ENCODE results near the gene ASPHD2. TPM values are rescaled to one million over a fixed set of nuclear protein-coding genes. Genes with fewer than 3 reads are reported as not detected.

Gene ASPHD2
- total and polyA plus RNA-seq, 2 of the 13 experiments (the other 11 are each of a cell fraction or from before 2014, with no cell fraction given): 0.04 TPM

GRCh38 chr22:26461188-26461810 is 32.2 kb downstream of the ASPHD2 start:
- POLR2A ChIA-PET: interaction anchor here (1.0 to 2.5 kb wide), 2 partner anchors 13 to 22 kb away, joined by 3 to 10 read pairs; partner anchors contain the start of genes HPS4 and SRRD
- FAIRE-seq: peak; percentile 70
- WGBS (ENCODE audit: low lambda C conversion rate): 36% methylated on average over 3 of the region's 3 CpGs
- Histone ChIP-seq H3K9ac (ENCODE audit: insufficient read depth, low read depth, low read length) (no peak overlapping the region), H3K9me3 (ENCODE audit: low read length) (no peaks in the 10 kb centered on the region), H2AFZ (ENCODE audit: low read length) (no peak overlapping the region), H3K4me3 (replicated peaks in 1 of 3; ENCODE audit: insufficient read depth in 1 of 3, low read depth in 2 of 3, low read length in 3 of 3) (no peak overlapping the region), H3K27ac (ENCODE audit: extremely low read length, insufficient read depth, low read length) (no peak overlapping the region), H3K27me3 (ENCODE audit: control insufficient read depth in 1 of 2, insufficient read depth in 2 of 2, low read length in 2 of 2) (no peaks in the 10 kb centered on the region), H3K4me1 (ENCODE audit: insufficient read depth, low read length) (peaks cover 16% of the 10 kb centered on the region), H4K20me1 (ENCODE audit: insufficient read depth, low read length) (peaks cover 4% of the 10 kb centered on the region), H3K79me2 (ENCODE audit: insufficient read depth, low read length) (no peaks in the 10 kb centered on the region), H3K36me3 (replicated peaks in 1 of 2; ENCODE audit: control insufficient read depth in 1 of 2, insufficient read depth in 2 of 2, low read length in 2 of 2) (peaks cover 38 to 67% of the 10 kb centered on the region in 2 experiments), H3K4me2 (ENCODE audit: low read depth, low read length) (no peak overlapping the region)
- CTCF ChIA-PET (ENCODE audit: low intra/inter-chr PET ratio, low total read pairs): interaction anchor here (0.7 to 2.5 kb wide), 3 partner anchors 62 to 97 kb away, joined by 4 to 16 read pairs (median 8); no protein-coding TSS in a partner anchor
- no TSS peak for BruUV-seq (replicated peaks)
- DNase-seq (ENCODE audit: low spot score): peak; percentile 24
- in situ Hi-C loops (cut with HindIII; ENCODE audit: extremely low pct_ligation_motif_present, low pct_unique_long_range_greater_than_20kb) (loop anchor here (5.0 kb wide), 1 partner anchor 94 kb away; no protein-coding TSS in a partner anchor), intact Hi-C loops (cut with micrococcal nuclease; ENCODE audit: unreplicated experiment) (loop anchor here (1.0 kb wide), 2 partner anchors 63 to 97 kb away; no protein-coding TSS in a partner anchor)
- ATAC-seq: peak; percentile 89
- TF ChIP-seq ZMYM4 (CRISPR knock-in tag; IDR thresholded peaks at IDR 0.05) (no peak), RAD21 (CRISPR knock-in tag; IDR thresholded peaks at IDR 0.05) (0 out of 2 replicates have a peak, but pooled peaks have one; percentile 15), KDM3A (CRISPR knock-in tag; IDR thresholded peaks at IDR 0.05; ENCODE audit: low read depth) (no peak), NAIF1 (CRISPR knock-in tag; IDR thresholded peaks at IDR 0.05; ENCODE audit: borderline replicate concordance) (no peak), KLF15 (CRISPR knock-in tag; IDR thresholded peaks at IDR 0.05; ENCODE audit: borderline replicate concordance) (no peak), SIX4 (CRISPR knock-in tag; IDR thresholded peaks at IDR 0.05) (no peak), ZNF883 (CRISPR knock-in tag; IDR thresholded peaks at IDR 0.05; ENCODE audit: not compliant biosample characterization) (no peak), NR2C2 (CRISPR knock-in tag; IDR thresholded peaks at IDR 0.05; ENCODE audit: borderline replicate concordance) (no peak), CBX5 (CRISPR knock-in tag; IDR thresholded peaks at IDR 0.05; ENCODE audit: borderline replicate concordance) (no peak)
- TF ChIP-seq, protein P1, sequence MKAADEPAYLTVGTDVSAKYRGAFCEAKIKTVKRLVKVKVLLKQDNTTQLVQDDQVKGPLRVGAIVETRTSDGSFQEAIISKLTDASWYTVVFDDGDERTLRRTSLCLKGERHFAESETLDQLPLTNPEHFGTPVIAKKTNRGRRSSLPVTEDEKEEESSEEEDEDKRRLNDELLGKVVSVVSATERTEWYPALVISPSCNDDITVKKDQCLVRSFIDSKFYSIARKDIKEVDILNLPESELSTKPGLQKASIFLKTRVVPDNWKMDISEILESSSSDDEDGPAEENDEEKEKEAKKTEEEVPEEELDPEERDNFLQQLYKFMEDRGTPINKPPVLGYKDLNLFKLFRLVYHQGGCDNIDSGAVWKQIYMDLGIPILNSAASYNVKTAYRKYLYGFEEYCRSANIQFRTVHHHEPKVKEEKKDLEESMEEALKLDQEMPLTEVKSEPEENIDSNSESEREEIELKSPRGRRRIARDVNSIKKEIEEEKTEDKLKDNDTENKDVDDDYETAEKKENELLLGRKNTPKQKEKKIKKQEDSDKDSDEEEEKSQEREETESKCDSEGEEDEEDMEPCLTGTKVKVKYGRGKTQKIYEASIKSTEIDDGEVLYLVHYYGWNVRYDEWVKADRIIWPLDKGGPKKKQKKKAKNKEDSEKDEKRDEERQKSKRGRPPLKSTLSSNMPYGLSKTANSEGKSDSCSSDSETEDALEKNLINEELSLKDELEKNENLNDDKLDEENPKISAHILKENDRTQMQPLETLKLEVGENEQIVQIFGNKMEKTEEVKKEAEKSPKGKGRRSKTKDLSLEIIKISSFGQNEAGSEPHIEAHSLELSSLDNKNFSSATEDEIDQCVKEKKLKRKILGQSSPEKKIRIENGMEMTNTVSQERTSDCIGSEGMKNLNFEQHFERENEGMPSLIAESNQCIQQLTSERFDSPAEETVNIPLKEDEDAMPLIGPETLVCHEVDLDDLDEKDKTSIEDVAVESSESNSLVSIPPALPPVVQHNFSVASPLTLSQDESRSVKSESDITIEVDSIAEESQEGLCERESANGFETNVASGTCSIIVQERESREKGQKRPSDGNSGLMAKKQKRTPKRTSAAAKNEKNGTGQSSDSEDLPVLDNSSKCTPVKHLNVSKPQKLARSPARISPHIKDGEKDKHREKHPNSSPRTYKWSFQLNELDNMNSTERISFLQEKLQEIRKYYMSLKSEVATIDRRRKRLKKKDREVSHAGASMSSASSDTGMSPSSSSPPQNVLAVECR (CRISPR knock-in tag; IDR thresholded peaks at IDR 0.05; ENCODE audit: borderline replicate concordance): no peak
- TF ChIP-seq, protein P2, sequence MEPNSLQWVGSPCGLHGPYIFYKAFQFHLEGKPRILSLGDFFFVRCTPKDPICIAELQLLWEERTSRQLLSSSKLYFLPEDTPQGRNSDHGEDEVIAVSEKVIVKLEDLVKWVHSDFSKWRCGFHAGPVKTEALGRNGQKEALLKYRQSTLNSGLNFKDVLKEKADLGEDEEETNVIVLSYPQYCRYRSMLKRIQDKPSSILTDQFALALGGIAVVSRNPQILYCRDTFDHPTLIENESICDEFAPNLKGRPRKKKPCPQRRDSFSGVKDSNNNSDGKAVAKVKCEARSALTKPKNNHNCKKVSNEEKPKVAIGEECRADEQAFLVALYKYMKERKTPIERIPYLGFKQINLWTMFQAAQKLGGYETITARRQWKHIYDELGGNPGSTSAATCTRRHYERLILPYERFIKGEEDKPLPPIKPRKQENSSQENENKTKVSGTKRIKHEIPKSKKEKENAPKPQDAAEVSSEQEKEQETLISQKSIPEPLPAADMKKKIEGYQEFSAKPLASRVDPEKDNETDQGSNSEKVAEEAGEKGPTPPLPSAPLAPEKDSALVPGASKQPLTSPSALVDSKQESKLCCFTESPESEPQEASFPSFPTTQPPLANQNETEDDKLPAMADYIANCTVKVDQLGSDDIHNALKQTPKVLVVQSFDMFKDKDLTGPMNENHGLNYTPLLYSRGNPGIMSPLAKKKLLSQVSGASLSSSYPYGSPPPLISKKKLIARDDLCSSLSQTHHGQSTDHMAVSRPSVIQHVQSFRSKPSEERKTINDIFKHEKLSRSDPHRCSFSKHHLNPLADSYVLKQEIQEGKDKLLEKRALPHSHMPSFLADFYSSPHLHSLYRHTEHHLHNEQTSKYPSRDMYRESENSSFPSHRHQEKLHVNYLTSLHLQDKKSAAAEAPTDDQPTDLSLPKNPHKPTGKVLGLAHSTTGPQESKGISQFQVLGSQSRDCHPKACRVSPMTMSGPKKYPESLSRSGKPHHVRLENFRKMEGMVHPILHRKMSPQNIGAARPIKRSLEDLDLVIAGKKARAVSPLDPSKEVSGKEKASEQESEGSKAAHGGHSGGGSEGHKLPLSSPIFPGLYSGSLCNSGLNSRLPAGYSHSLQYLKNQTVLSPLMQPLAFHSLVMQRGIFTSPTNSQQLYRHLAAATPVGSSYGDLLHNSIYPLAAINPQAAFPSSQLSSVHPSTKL (CRISPR knock-in tag; IDR thresholded peaks at IDR 0.05): no peak

Data from HepG2 (cell line).